OCI-LY1 (cell line): ENCODE data around the gene ZNF79.

ENCODE experiments used
- CTCF ChIP-seq: fragments of 200-600 bp; sonication (generic), shearing (Covaris generic); IDR thresholded peaks from 2 replicates; pipeline ENCODE4 v1.5.1; 2017; ENCODE audit warnings: mild to moderate bottlenecking, antibody characterized with exemption, low read length, moderate library complexity, mixed read lengths
- EZH2 ChIP-seq: fragments of 200-600 bp; sonication (generic), shearing (Covaris generic); IDR thresholded peaks from 2 replicates; pipeline ENCODE4 v1.8.0; 2017; ENCODE audit warnings: borderline replicate concordance, mixed run types, mild to moderate bottlenecking, antibody characterized with exemption, low read length, moderate library complexity, mixed read lengths

DNA sequence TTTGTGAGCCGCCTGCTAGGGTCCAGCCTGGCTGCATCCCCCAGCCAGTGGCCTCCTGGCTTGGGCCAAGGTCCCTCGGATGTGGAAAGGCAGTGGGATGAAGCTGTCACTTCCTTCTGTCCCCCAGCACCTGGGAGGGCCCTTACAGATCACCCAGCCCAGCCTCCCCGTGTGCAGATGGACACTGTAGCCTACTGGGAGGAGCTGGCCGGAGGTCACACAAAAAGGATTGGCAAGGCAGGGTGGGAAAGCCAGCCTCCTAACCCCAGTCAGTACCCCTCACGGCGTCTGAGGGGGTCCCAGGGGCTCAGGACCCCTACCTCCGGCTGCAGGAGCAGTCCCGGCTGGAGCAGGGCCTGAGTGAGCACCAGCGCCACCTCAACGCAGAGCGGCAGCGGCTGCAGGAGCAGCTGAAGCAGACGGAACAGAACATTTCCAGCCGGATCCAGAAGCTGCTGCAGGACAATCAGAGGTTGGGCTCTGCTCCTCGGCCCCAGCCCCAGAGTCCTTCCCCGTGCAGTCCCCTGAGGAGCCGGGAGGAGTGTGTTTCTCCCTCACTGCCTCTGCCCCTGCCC, 55.4 kb downstream of the ZNF79 start:
- TF ChIP-seq CTCF (no peak), EZH2 (no peak)
